Kidney tubule cell (primary cell): Measurements from ENCODE around the gene SLC28A1.
A peak's percentile ranks its signal among the peaks of the same experiment; 100 is the strongest.
"Not testable (repeated sequence)": the region's sequence is repeated elsewhere in the genome, so short reads cannot be mapped to it uniquely, and the experiment has no call there.

Experiments used
- DNase-seq: peaks from one replicate; pipeline ENCODE4 v3.0.0-alpha.2; 2018; ENCODE audit warnings: low spot score

Gene SLC28A1

DNA sequence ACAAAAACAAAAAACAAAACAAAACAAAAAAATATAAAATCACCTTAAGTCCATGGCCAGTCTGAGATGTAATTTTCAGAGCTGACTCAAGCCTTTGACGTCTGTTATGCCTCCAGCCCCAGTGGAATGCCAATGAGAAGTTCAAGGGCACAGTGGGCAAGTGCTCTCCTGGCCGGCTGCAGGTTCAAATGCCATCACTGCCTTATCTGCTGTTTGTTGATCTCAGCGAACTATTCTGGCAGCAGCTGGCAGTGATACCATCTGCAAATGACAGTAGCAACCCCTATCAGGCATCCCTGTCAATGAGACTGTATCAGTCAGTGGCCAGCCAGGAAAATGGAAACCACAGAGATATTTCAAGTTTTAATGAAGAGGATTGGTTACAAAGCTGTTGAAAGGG, 86.4 kb downstream of the SLC28A1 start:
- DNase-seq: no peak

DNA sequence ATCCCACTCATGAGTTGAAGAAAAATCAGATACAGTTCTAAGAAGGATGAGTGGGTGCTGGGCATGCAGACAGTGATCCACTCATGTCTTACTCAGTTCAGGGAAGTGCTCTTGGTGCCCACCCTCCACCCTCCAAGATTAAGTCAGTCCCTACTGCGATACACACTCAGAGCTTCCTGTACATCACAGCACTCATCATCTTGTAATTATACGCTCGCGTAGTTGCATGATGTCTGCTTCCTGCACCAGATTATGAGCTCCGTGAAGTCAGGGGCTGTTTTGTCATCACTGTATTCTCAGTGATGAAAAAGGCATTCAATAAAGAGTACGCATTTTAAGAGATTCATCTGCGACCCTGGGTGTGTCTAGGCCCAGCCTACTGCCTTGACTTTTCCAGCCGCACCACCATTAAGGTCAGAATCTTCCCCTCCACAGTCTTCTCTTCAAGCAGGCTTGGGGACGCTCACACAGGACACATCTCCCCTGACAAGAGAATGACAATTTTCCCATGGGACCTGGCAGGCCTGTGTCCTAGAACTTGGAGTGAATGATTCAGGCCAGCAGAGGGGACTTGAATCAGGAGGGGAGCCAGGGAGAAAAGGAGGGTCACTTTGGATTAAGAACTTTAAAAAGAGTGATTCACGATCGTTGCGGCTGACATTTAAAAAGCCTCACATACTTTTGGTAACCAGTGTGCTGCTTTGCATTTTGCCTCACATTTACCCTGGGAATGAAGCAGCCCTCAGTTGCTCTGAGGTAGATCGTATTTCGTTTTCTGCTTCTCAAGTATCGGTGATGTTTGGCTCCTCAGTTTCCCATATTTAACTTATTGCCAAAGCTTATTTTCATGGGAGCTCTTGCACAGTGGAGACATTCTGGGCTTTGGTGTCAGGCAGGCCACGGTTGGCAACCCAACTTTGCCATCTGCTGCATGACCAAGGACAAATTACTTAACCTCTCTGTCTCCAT, 89.3 kb downstream of the SLC28A1 start:
- no peak for DNase-seq

DNA sequence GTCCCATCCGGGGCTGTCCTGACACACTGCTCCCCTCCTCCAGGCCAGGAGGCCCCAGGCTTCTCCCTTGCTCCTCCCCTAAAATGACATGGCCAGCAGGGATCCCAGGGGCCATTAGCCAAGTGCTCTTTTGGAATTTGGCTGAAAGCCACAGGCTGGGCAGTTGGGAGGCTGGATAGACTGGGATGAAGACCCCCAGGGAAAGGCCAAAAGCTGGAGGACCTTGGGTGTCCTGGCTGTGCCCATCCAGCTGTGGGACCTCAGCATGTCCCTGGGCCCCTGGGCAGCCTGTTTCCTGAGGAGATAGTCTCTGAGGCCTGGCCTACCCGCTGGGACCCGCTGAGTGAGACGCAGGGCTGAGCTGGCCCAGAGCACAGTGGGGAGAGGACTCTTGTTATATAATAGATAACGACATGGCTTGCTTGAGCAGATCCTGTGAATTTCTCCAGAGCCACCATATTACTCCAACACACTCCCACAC, 91.4 kb downstream of the SLC28A1 start:
- no peak for DNase-seq

DNA sequence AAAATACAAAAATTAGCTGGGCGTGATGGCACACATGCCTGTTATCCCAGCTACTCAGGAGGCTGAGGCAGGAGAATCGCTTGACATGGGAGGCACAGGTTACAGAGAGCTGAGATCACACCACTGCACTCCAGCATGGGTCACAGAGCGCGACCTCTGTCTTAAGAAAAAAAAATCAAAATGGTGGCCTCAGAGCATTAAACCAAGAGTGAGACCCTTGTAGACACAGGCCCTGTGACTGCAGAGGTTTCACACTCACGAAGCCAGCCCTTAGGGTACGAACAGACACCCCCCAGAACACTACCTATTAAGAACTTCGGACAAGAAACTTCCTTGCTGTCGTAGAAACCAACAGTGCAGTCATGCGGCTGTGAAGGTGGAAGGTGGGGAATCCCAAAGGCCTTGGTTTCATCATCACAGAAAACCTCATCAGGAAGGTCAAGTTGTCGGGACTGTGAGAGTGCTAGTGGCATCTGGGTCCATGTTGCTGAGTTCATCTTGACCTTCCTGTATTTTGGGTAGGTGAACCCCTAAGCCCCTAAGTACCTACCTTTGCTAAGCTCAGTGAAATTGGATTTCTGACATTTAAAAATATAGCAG, 92.4 kb downstream of the SLC28A1 start:
- DNase-seq: peak; percentile 60

DNA sequence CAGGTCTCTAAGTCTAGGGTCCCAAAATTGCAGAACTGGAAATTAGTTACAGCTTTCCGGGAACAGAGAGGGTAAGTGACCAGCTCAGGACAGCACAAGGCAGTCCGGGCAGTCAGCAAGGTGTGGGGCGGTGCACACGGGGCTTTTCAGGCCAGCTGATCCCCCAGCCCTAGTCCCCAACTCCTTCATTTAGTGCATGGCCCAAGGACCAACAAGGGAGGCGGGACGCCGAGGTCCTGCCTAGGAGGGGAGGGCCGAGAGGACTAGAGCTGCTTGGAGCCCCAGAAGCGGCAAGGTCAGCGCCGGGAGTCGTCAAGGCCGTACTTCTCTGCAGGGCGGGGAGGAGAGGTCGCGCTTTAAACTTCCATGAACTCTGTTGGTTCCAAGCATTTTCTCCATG, 95.2 kb downstream of the SLC28A1 start:
- peak; percentile 7 for DNase-seq

DNA sequence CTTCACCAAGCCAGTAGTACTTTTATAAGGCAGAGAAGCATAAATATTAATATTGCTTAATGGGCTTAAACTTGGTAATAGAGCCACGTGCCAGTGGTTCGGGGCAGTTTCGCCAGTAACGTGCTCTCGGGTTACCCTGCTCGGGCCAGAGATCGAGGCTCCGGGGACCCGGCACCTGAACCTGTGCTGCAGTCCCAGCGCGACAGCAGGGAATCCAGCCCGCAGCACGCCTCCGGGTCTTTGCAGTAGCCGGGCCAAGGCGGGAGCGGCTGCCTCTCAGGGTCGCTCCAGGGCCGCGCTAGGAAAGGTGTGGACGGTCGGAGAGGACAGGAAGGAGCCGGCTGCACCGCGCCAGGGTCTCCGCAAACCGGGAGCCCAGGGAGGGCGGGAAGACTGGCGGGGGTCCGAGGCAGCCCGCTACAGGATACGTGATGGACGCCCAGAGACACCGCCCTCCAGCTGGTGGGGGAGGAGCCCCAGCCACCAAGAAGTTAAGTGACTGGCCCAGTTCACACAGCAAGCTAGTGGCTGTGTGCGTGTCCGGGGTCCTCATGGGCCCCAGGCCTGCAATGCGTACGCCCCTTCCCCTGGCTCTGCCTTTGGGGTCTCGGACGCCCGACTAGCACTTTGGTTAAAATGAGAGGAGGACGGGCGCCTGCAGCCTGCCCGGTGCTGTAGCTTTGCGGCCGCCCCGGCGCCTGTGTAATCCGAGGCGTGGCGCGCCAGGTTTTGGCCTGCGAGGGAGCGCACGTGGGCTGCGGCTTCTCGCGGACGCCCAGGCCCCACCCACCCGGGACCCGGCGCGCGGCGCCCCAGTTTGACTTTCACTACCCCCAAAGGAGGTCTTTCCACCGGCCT, 96.0 kb downstream of the SLC28A1 start:
- DNase-seq: peak; percentile 84

DNA sequence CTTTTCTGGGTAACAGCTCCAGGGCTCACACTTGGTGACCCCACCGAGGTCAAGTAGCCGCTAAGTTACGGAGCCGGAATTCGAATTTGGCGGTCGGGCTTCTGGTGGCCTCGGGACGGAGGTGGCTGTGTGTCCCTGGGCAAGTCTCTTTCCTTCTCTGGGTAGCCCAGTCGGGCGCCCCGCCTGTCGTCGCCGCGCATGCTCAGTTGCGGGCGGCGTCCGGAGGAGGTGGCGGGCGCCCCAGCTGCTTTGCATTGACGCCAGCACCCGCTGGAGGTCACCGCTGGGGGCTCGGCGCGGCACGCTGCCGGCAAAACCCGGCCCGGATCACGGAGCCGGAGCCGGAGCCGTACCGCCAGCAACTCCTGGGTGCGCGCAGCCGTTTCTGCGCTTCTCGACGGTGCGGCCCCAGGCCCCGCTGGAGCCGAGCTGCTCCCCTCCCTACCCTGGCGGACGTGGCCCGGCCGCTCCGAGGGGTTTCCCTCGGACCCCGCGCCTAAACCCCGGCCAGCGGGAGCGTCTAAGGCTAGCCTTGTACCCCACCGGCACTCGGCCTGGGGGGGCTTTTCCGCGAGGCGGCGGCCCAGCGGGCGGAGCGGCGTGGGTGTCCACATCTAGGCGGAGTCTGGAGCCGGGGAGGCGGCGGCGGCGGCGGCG, 96.7 kb downstream of the SLC28A1 start:
- peak; percentile 98 for DNase-seq

DNA sequence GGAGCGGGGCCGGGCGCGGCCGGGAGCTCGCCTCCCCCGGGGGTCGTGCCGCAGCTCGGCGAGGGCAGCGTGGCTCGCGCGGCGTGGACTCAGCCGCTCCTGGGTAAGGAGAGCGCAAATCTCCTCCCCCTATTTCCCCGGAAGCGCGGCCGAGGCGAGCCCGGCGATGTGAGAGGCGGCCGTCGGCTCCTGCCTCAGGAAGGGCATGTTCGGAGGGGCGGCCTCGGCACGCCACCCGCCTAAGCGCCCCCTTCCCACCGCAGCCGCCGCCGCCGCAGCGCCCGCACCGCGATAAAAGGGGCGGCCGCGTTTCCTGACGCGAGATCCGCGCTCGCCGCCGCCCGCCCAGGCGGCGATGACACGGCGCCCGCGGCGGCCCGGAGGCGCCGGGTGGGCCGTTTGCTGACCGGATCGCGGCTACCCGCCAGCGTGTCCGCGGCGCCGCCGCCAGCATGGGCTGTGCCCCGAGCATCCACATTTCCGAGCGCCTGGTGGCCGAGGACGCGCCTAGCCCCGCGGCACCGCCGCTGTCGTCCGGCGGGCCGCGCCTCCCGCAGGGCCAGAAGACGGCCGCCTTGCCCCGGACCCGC, 97.3 kb downstream of the SLC28A1 start, which contains the start of gene PDE8A:
Gene PDE8A (plus strand): TSS at position 146 of the 590 bp plus-strand sequence. CDS start 307 bp downstream, at position 453.
- peak; percentile 67 for DNase-seq

DNA sequence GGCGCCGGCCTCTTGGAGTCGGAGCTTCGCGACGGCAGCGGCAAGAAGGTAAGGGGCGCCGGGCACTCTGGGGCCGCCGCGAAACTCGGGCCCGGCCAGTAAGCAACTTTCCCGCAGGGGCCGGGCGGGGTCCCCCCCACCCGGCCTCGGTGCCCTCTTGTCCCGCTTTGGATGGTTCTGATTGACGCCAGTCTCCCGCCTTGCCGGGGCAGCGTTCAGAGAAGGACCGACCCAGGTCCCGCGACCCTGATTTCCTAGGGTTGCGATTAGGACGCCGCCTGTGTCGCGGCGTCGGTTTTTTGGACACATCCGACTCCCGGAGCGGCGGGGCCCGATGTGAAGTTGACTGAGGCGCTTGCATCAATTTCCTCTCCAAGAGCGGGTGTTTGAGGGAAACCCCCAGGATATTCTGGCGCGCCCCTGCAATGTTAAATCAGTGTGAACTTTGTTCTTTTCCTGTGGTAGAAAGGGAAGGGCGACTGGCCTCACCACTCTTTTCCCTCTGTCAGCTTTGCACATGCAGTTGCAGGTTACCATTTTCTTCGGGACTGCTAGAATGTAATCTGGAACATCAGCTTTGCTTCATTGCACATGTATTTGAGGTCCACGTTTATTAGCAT, 97.9 kb downstream of the SLC28A1 start:
- peak; percentile 48 for DNase-seq

DNA sequence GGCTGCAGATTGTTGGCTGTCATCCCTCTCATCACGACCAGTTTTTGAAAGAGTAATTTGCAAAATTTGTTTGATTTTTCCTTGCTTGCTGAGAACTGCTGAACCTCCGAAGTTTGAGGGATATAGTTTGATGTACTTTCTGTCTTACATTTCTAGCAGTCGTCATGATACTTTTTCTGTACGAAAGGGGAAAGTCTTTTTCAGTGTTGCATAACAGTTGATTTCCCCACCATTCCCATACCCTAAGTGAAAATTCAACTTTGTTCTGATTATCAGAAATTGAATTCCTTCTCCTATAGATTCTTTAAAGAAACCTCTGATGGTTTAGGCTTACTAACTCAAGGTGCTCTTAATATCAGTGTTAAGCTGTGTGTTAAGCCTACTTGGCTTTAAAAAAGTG, 98.8 kb downstream of the SLC28A1 start:
- DNase-seq: no peak

DNA sequence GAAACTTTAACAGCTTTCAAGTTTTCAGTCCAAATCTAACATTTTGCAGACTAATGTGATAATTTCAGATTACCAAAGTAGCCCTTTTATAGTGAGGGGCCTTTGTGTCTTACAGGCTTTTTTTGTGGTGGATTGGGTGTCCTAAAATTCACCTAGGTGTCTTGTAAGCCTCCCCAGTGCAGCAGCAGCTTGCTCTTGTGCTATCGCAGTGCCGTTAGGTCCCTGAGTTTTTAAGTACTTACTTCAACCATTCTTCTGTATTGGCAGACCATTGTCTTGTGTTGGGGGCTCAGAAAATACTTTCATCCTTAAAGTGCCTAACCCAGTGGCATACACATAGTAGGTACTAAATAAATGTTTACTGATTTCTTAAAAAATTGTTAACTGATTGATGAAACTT, 99.2 kb downstream of the SLC28A1 start:
- DNase-seq: no peak

DNA sequence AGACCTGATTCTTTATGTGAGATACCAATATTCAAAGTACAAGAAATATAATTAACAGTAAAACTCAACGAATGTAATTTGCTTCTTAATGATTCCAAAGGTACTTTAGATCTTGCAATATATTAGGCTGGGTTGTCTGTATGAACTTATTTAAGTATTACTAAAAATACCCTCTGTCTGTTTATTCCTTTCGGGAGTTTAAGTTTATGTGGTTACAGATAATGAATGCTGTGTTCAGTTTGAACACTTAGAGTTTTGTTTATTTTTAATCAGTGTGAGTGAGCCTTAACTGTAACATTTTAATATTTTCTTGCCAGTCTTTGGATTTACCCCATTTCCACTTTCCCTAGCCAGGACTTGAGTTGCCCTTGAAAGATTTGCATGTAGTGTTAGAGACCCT, 100.7 kb downstream of the SLC28A1 start:
- DNase-seq: no peak

DNA sequence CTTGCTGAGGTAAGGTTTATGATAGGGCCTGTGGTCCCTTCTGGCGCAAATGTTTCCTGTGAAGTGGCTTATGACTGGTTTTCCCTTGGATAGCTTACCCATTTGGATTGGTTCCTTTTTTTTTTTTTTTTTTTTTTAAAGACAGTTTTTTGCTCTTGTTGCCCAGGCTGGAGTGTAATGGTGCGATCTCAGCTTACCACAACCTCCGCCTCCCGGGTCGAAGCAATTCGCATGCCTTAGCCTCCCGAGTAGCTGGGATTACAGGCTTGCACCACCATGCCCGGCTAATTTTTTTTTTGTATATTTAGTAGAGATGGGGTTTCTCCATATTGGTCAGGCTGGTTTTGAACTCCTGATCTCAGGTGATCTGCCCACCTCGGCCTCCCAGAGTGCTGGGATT, 102.9 kb downstream of the SLC28A1 start:
- not testable (repeated sequence) for DNase-seq

DNA sequence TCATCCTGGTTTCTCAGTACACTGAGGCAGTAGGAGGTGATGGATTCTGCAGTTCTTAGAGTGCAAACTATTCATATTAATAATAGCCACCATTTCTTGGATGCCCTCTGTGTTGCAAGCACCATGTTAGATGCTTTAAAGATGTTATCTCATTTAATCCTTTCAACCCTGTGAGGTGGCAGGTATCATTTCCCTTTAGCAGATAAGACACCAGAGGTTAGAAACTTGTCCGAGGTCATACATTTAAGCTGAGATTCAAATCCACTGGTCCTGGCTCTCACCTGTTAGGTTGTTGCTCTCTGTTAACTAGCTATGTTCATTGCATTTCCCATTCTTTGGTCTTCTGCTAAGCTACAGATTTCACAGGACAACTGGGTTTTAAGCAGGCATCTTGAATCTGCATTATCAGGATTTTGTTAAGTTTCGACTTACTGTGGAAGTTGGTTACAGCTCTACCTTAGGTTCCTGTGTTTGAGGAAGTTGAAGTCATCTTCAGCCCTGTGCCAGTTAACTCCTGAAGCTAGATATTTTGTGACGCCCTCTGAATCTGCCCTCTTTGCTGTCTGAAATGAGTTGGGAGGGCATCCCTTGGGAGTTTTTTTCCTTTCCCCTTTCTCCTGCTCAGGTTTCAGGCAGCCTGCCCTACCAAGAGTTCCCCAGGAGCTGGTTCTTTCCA, 103.6 kb downstream of the SLC28A1 start:
- DNase-seq: no peak

DNA sequence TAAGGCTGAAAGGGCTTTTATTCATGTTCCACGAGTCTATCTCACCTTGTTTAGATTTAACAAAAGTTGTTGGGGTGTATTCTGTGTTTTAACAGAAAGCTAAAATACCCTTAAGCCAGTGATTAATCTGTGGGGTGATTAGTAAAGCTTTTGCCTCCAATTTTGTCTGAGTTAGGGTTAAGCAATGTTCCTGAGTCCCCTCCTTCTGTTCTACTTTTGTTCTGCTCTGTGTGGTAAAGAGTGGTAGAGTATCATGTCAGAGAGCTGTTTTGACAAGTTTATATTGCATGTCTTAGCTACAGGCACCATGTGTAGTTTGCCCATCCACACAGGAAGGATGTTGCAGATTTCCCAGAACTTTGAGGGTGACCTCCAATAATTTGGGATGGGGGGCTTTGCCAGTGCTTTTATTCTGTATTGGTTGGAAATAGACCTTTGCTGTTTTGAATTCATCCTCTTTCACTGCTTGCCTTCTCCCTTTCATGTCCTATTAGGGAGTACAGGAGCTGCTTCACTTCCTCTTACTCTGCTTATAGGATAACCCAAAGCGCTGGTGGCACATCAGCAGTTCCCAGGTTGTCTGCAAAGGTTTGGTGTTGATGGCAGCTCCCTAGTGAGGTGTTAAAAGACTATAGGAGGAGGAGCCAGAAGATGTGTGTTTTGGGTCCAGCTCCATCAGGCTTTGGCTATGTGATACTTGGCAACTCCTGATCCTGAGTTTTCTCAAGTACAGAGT, 104.6 kb downstream of the SLC28A1 start:
- no peak for DNase-seq

DNA sequence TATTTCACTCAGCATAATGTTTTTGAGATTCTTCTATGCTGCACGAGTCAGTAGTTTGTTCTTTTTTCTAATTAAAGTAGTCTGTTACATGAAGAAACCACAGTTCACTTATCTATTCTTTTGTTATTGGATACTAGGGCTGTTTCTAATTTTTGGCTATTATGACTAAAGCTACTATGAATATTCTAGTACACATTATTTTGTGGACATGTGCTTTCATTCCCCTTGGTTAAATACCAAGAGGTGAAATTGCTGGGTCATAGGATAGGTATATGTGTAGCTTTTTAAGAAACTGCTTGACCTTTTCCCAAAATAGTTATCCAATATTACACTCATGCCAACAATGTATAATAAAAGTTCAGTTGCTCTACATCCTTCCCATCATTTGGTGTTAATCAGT, 106.0 kb downstream of the SLC28A1 start:
- DNase-seq: no peak

DNA sequence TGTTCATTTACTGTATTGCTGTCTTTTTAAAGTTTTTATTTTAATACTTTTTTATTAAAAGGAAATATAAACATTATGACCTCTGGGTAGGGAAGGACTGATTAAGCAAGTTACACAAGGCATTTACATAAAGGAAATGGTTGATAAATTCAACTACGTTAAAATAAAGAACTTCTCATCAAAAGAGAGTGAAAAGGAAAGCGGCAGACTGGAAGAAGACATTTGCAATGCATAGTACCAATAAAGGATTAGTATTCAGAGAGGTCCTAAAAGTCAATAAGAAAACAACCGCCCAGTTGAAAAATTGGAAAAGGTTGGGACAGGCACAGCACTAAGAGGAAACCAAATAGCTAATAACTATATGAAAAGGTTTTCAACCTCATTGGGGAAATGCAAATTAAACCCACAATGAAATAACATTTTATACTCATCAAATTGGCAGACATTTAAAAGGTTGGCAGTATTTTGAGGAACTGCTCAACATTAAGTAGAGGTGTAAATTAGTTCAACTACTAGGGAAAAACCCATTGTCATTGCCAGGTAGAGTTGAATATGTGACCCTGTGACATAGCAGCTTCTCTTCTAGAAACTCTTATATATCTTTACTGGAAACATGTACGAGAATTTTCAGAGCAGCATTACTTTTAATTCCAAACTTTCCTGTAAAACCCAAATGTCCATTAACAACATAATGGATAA, 106.7 kb downstream of the SLC28A1 start:
- no peak for DNase-seq

DNA sequence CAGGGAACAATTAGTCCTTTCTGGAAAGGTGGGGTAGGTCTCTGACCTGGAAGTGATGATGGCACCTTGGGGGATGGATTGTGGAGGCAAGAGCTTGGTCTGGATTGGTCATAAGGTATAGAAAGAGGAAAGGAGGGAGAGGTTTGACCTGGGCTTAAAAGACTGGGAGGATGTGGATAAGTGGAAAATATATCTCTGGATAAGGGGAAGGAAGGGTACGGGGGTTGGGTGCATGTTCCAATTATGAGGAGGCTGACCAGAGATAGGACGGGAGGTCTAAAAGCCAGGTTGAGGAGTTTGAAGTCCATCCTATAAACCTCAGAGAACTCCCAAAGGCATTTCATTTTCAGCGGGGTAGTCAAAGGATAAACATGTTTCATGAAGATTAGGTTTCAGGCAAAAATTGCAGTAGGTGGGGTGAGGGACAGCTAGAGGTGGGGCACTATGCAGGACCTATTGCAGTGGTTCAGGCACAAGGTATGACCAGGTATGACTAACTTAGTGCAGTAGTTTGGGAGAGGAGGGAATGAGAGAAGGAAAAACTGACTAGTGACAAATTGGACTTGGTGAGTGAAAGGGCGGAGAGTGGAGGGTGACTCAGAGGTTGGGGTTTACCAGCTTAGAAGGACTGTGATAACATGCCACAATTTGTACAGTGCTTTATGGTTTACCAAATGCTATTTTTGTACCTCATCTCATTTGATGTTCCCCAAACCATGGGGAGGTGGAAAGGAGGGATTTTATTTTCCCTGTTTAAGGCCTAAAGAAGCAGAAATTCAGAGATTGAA, 107.9 kb downstream of the SLC28A1 start:
- DNase-seq: peak; percentile 88
